Spleen (tissue), 7 donors: Measurements from ENCODE around the gene SLC25A34.

Source experiments
- CTCF ChIP-seq, 11 experiments: fragments of 200-600 bp in 7 of 11; fragments of 450-650 bp in 4 of 11; sonication (generic) in 4 of 11; IDR thresholded peaks in 8 of 11; conservative IDR thresholded peaks in 3 of 11; 1 replicate in 7 of 11; 2 replicates in 4 of 11; pipeline versions ENCODE4 v1.4.0 to v1.8.0; 2016 to 2021; ENCODE audit warnings: antibody characterized with exemption in 11 of 11, inconsistent platforms in 4 of 11, mild to moderate bottlenecking in 1 of 11
- POLR2A ChIP-seq, 3 donors: fragments of 450-650 bp; IDR thresholded peaks; one replicate each; pipeline ENCODE4 v1.5.1; 2017; ENCODE audit warnings: antibody characterized with exemption in 3 of 3, mild to moderate bottlenecking in 1 of 3
- POLR2AphosphoS5 ChIP-seq, 3 donors: sonication (generic); formaldehyde crosslinking; IDR thresholded peaks; one replicate each; pipeline ENCODE4 v1.5.1; 2017; ENCODE audit warnings: antibody characterized with exemption in 3 of 3
- donor health status: DM: no; HTN: no; CAD: no; lungs with moderate emphysema.
- donor health status: DM: no; HTN: no; CAD: no.
- donor health status: DM: no; HTN: no; CAD: no.

DNA sequence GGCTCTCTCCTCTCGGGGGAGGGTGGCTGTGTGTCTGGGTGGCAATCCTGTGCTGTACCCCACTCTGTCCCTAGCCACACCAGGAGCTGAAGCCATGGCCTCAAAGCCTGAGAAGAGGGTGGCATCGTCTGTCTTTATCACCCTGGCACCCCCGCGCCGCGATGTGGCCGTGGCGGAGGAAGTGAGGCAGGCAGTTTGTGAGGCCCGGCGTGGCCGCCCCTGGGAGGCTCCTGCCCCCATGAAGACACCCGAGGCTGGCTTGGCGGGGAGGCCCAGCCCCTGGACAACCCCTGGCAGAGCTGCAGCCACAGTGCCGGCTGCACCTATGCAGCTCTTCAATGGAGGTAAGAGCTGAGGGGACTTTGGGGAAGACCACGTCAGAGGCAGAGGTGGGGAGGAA, 28.8 kb downstream of the SLC25A34 start:
- TF ChIP-seq POLR2A (IDR thresholded peaks at IDR 0.05) (no peak), CTCF (IDR thresholded peaks at IDR 0.05 in 8 of 11, conservative IDR thresholded peaks at IDR 0.05 in 3 of 11) (no peak), POLR2AphosphoS5 (IDR thresholded peaks at IDR 0.05) (no peak)
